Measurements from ENCODE around the gene EHD4.
A peak's percentile ranks its signal among the peaks of the same experiment; 100 is the strongest.

EHD4 gene

DNA sequence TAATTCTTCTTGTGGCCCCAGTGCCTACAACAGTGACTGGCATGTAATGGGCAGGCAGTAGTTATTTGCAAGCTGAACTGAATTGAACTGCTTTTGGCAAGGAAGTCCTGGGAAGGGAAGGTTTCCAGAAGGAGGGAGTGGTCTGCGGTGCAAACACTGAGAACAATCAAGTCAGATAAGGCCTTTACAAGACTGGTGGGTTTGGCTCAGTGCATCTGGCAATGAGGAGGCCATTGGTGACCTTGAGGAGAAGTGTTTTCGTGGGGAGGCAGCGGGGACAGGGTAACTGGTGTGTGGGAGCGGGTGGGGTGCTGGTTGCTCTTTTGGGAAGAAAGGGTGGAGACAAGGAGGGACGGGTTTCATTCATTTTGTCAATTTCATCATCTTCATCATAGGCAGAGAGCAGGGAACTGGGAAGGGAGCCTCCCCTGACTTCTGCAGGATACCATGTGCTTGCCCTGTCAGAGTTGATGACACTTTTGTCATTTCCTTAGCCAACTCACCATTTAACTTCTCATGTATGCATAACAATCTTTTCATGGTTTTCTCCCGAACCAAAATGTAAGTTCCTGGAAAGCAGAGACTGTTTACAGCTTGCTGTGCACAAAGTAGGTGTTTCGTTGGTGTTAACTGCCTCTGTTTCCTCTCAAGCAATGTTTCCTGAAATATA, 8.4 kb upstream of the EHD4 start:
- no peak for DNase-seq (ENCODE audit: low read depth)

DNA sequence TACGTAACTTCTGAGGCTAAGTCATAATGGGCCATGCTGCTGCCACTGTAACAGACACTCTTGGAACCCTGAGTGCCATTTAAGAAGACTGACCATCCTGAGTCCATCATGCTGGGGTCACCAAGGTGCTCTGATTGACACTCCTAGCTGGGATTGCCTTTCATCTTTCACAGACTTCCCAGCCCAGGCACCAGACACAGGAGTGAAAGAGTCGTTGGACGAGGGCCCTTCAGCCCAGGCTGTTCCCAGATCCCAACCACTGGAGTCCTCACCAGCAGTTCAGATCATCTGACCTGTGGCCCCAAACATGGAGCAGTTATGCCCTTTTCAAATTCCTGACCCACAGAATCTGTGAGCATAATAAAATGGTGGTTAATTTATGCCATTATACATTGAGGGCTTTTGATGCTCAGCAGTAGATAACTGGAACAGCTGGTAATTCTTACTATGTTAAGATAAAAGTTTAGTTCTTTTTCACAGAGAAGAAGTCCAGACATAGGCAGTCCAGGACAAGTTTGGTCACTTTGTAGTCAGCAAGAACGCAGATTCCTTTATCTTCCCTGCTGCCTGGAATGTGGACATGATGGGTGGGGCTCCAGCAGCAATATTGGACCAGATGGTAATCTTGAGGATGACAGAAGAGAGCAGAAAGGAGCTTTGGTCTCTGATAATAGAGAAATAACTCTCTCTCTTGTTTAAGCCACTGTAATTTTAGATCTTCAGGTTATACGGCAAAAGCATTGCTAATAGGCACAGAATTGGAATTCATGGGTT, 7.3 kb upstream of the EHD4 start:
- DNase-seq (ENCODE audit: low read depth): no peak

DNA sequence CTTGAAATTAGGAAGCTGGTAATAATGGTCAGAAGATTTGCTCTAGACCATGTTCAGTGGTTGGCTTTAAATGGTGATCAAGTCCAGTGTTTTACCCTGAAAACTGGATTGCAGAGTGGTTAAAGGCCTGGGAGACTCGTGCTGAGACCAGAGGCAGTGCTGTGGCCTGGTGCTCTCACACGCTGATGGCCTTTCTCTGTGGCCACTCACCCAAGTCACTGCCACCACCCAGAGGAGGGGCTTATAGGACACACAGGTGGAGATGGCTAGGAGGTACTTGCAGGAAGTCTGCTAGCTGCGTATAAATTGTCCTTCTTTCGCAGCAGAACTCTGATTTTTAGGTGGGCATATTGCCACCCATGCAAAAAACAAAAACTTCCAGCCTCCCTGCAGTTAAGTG, 6.2 kb upstream of the EHD4 start:
- DNase-seq (ENCODE audit: low read depth): no peak

DNA sequence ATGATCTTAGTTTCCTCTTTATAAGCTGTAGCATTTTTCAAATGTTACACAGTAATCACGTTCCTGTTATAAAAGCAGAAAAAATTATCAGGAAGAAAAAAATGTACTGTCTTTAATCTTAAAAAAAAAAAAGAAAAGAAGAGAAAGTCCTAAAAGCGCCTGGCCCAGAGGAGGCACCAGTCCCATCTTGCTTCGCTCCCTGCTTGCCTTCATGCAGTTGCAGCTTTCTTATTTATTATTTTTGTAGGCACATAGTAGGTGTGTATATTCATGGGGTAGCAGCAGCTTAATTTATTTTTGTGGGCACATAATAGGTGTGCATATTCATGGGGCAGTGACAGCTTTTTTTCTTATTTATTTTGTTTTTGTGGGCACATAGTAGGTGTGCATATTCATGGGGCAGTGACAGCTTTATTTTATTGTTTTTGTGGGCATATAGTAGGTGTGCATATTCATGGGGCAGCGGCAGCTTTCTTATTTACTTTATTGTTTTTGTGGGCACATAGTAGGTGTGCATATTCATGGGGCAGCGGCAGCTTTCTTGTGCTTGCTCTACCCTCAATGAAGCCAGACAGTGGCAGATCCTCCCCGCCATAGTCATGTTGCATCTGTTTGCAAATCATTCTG, 5.5 kb upstream of the EHD4 start:
- no peak for DNase-seq (ENCODE audit: low read depth)

DNA sequence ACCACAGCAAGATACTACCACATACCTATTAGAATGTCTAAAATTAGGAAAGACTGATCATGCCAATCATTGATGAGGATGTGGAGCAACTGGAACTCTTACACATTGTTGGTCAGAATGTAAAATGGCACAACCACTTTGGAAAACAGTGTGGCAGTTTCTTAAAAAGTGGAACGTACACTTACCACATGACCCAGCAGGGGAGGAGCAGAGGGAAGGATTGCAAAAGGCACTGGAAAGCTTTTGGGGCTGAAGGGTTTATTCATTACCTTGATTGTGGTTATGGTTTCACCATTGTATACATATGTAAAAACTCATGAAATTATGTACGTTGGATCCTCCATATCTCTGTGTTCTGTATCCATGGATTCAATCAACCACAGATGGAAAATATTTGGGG, 3.3 kb upstream of the EHD4 start:
- DNase-seq (ENCODE audit: low read depth): no peak

DNA sequence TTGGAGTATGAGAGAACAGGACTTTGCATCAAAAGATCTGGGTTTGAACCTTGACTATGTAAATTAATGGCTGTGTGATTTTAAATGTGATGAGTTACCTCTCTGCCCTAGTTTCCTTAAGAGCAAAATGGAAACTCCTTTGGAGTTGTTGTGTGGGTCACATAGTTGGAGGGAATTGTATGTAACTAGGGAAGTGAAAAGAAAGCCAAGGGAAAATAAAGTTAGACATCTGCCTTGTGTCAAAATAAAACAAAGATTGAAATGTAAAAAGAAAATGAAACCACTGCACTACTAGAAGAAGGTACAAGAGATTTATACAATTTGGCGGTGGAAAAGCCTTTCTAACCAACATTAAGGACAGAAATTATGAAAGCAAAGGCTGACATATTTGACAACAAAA, 1.7 kb upstream of the EHD4 start:
- DNase-seq (ENCODE audit: low read depth): no peak

DNA sequence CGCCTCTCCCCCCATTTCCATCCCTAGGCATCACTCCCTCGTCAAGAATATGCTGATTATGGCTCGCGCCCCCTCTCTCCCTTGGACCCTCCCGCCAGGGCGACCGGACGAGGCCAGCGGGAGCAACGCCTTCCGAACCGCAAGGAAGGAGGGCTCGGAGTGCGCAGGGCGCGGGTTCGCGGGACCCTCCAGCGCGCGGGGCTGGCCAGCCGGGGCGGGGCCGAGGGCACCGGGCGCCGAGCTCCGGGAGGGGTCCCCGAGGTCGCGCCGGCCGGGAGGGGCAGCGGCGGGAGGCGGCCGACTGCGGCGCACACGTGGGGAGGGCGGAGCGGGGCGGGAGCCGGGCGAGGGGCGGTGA, 483 bp downstream of the EHD4 start:
- no peak for DNase-seq (ENCODE audit: low read depth)

DNA sequence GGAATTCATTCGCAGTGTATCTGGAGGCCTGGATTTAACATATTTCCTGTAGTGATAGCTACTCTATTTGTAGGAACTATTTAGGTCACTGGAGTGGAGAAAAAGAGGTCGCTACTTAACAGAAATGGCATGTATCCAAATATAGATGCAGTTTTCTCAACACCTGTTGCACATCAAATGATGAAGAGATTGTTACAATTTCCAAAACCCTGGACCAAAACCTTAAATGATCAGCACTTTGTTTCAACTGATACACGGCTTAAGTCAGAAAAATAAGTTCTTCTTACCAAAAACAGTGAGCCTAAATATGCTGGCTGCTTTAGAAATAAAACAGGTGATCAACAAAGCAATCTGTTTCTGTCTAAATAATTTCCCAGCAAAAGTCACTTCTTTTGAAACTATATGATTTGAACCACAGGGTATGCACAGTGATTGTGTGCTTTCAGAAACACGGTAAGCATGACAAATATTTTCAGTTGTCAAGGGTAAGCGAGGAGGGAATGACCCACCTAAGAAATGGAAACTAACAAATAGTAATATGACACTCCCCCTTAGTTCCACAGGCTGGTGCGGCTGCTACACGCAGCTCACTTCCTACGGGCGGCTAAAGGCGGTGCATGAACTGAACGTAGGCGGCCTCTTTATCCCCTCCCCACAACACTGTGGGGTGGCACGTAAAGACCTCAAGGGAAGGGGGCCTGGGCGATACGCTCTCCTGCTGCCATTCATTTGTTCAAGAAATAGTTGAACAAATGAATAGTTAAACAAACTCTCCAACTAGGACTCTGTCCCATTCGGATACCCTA, 1.1 kb downstream of the EHD4 start:
- peak; percentile 85 for DNase-seq (ENCODE audit: low read depth)

DNA sequence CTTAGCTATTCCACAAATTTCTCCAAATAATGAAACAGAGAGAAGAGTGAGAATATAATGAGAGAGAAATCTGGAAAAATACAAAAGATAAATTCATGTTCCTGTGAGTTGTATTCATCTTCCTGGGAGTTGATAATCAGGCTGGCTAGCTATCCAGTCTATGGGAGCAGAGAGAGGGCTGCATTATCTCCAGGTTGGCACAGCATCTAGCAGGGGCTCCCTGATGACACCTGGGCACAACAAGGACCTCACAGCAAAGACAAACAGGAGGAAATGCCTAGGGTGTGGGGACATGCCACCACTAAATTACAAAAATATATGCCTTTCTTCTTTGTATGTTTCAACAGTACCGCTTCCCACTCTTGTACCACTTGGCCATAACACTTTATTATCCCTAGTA, 1.9 kb downstream of the EHD4 start:
- DNase-seq (ENCODE audit: low read depth): no peak

DNA sequence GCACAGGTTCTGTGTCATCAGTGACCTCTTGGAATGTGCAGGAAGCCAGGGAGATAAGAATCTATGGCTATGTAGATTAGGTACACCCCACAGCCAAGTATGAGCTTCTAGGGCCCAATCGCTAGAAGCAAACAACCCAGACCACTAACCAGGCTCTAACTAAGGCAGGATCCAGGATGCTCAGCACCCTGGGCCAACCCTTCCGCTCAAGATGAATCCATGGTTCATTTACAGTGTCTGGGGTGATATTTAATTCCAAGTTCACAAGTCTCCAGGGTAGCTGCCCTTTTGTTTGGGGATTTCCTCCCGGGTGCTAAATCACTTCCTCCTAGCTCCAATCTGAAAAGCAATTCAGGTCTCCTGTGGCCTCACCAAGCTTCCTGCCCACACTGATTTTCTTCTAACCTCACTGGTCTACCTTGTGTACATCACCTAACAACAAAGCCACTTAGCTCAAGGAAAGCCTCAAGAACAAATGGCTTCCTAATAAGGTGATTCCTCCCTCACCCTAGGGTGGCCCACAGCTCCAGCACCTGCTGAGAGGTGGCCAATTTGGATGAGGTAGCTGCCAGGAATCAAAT, 2.4 kb downstream of the EHD4 start:
- DNase-seq (ENCODE audit: low read depth): no peak

DNA sequence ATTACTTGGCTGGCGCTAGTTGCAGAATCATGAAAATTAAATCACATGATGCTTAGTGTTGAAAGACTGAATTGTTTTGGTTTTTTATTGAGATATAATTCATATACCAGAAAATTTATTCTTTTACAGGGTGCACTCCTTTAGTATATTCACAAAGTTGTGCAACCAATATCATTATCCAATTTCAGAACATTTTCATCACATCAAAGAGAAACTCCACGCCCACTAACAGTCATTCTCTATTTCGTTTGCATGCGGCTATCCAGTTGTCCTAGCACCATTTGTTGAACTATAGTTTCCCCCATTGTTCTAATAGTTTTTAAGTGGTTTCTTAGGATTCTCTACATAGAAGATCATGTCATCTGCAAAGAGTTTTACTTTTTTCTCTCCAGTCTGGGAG, 3.7 kb downstream of the EHD4 start:
- no peak for DNase-seq (ENCODE audit: low read depth)

DNA sequence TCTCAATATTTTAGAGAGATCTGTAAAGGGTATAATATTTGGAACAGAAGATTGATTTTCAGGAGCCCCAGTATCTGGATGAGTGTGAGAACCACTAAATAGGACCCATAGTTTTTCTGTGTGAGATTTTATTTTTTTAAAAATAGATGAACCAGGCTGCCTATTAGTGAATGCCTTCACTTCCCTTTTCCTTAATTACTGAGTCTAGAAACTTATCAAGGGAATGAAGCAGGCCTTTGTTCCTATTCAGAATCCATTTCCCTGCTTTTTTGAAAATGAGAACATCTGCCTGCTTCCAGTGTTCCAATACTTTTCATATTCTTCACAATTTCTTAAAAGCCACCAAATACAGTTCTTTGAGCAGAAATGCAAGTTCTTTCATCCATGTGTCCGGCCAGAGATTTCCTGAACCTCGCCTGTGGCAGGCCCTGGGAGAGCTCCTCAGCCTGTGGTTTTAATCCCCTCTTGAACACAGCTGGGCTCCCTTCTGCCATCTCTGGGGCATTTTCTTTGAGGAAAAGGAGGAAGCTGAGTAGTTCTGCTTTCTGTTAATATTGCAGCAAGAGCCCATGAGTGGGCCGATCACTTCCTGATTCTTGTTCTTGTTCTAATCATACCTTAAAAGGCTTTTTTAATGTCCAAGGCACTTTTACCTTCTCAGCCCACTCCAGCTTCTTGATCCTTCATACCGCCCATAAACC, 4.7 kb downstream of the EHD4 start:
- DNase-seq (ENCODE audit: low read depth): peak; percentile 49

DNA sequence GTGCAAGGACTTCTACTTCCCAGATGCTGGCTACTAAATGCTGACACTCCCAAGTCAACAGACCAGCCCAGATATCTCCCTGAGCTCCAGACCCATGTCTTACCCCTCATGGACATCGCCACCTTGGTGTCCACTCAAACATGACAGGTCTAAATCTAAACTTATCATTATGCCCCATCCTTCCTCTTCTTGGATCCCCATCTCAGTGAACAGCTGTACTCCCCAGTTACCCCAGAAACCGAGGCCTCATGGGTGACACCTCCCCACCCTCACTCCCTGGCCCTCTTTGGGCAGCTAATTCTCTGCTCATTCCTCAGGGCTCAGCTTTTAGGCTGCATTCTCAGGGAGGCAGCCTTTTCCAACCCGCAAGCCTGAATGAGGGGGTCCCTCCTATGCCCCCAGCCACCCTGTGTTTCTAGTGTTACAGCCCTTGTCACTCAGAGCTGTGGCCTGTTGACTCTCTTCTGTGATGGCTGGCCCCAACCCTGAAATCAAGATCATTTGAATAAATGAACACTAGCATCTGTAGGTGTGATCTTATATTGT, 5.4 kb downstream of the EHD4 start:
- no peak for DNase-seq (ENCODE audit: low read depth)

DNA sequence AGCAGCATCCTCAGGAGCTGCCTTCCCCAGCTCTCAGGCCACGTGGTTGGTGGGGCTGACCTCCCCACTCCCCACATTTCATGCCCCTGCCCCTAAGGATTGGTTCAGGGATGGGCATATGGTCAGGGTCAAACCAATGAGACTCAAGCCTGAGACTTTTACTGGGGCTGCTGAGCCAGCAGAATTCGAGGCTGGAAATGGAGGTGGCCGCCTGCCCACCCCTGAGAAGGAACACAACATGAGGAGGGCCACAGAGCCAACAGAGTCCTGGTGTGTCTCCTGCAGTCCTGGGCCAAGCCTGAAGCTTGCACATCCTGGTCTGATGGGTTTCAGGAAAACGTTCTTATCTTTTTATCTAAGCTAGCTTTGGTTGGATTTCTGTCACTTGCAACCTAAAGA, 5.9 kb downstream of the EHD4 start:
- DNase-seq (ENCODE audit: low read depth): no peak

DNA sequence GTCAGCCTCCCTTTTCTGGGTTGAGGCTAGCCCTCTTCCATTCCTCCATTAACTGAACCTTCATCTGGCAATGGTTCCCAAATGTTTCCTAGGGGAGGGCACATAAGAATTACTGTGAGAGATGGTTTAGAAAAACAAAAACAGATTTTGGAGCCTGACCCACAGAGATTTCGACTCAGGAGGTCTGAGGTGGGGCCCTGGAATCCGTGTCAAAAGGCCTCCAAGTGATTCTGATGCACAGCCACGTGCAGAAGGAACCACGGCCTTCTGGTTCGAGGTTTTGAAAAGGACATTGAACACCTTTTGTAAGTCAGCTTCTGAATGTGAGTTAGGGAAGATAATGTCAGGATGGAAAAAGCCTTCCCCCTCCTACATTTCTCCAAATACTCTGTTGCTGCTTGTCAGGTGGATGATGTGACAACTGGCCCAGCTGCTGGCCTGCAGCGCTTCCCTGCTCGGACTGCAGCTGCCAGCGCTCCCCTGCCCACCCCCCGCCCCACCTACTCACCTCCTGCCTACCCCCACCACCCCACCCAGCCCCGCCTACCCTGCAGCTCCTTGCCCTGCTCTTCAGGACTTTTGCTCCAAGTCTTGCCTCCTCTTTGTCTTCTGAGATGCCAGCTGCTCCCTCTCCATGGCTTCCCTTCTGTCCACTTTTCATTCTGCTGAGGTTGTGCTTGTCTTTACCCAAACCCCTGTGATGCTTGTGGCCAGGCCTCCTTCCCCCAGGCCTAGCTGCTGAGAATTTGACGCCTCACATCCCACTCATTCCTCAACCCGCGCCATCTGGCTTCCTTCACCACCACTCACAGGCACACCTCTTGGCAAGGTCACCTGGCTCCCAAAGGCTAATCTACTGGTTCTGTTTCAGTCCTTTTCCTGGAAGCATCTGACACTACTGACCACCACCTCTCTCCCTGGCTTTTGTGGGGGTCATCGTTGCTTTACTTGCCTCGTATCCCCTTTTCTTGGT, 6.6 kb downstream of the EHD4 start:
- DNase-seq (ENCODE audit: low read depth): no peak

DNA sequence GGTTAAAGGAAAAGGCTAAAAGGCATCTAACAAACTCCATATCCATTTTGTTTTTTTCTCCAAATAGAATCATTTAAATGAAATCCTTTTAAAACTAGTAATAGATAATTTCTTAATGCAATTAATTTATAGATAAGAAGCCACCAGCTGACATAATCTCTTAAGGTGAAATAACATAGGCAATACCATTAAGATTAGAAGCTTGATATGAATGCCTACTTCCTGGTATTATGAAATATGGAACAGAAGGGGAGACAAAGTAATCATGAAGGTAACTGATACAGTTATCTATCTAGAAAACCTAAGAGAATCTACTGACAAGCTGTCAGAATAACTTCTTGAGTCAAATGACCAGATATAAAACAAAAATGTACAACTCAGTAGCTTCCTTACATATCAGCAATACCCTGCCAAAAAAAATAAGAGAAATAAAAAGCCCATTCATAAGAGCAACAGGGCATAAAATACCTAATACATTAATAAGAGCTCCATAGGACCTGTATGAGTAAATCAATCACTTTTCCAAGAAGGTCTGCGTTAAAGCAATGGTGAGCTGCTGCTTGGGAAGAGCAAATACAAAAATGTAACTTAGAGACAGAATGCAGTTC, 10.7 kb downstream of the EHD4 start:
- DNase-seq (ENCODE audit: low read depth): no peak

DNA sequence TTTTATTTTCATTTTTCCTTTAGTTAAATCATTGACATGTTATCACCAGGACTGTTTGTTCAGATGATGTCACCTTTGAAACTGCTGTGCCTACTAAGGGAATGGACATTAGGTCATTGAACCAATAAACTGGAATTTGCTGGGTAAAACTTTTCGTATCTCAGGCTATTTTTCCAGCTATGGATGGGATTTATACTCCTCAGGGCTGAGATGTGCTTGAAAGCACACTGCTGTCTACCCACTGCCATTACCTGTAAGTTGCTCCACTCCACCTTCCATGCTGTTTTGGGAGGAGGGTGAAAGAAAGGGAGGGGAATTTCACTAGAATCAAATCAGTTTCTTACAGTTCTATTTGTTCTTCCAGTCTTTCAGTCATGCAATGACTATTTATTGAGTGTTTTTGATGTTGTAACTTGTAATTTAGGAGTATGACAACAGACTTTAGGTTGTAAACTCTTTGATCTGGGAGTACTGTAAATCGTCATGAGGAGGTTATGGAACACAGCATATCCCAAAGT, 11.3 kb downstream of the EHD4 start:
- DNase-seq (ENCODE audit: low read depth): peak; percentile 42

DNA sequence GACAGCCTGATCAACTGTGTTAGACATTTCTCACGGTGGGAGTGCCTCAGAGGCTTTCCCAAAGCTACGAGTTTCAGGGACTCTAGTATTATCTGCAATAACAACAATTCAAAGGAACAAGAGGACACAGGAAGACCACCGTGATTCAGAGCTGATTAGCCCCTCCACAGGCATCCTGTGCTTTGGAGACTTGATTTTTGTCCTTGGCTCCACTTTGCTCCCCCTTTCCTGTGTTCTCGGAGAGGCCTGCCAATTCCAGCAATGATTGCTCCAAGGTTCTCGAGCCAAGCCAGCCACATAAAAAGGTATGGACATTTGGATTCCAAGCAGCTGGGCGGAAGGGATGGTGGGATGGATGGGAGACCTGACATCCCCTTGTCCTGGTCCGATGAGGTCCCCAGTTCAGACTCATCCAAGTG, 14.3 kb downstream of the EHD4 start:
- DNase-seq (ENCODE audit: low read depth): no peak

Measured in iris pigment epithelial cell (primary cell).